HG02840 (cell line): ENCODE results near the gene DSTN.

Experiments
- ATAC-seq: cut with Tn5 transposase; IDR thresholded peaks from one replicate; pipeline ENCODE4 v1.9.1; 2021; ENCODE audit warnings: mild to moderate bottlenecking, moderate library complexity, moderate number of reproducible peaks; ENCODE audit not compliant: unreplicated experiment, low FRiP score

Gene DSTN

GRCh38 chr20:17543531-17544131 lies 26.2 kb upstream of the DSTN start:
- no peak for ATAC-seq

GRCh38 chr20:17545127-17545526 lies 24.7 kb upstream of the DSTN start:
- ATAC-seq = no peak

GRCh38 chr20:17549131-17549530 lies 20.7 kb upstream of the DSTN start:
- no peak for ATAC-seq

- no peak for ATAC-seq
Observed at GRCh38 chr20:17555106-17555505, 14.8 kb upstream of the DSTN start.

GRCh38 chr20:17556837-17557674 lies 12.8 kb upstream of the DSTN start:
- ATAC-seq = no peak

GRCh38 chr20:17557675-17558006 lies 12.2 kb upstream of the DSTN start:
- no peak for ATAC-seq

GRCh38 chr20:17558154-17558940 lies 11.5 kb upstream of the DSTN start:
- no peak for ATAC-seq

- ATAC-seq = no peak
Observed at GRCh38 chr20:17558941-17559304, 11.0 kb upstream of the DSTN start.

- ATAC-seq = no peak
Observed at GRCh38 chr20:17559338-17559737, 10.5 kb upstream of the DSTN start.

GRCh38 chr20:17560344-17561074 lies 9.4 kb upstream of the DSTN start:
- ATAC-seq = no peak

- no peak for ATAC-seq
Observed at GRCh38 chr20:17562804-17563305, 7.0 kb upstream of the DSTN start.

- ATAC-seq = no peak
Observed at GRCh38 chr20:17565169-17565845, 4.6 kb upstream of the DSTN start.

- no peak for ATAC-seq
Observed at GRCh38 chr20:17566345-17566744, 3.5 kb upstream of the DSTN start.

- ATAC-seq = no peak
Observed at GRCh38 chr20:17568045-17568788, 1.7 kb upstream of the DSTN start.

GRCh38 chr20:17568972-17569521 lies 828 bp upstream of the DSTN start:
- no peak for ATAC-seq

- ATAC-seq = peak; percentile 25
Observed at GRCh38 chr20:17570347-17571152, 675 bp downstream of the DSTN start.

- ATAC-seq = no peak
Observed at GRCh38 chr20:17571153-17571527, 1.3 kb downstream of the DSTN start.

- ATAC-seq = no peak
Observed at GRCh38 chr20:17572034-17572638, 2.3 kb downstream of the DSTN start.
